HG02588 (cell line): ENCODE data around the gene FAM161A.

Source experiments
- ATAC-seq: cut with Tn5 transposase; IDR thresholded peaks from one replicate; pipeline ENCODE4 v1.9.1; 2021; ENCODE audit warnings: mild to moderate bottlenecking, moderate library complexity; ENCODE audit not compliant: unreplicated experiment

FAM161A gene

DNA sequence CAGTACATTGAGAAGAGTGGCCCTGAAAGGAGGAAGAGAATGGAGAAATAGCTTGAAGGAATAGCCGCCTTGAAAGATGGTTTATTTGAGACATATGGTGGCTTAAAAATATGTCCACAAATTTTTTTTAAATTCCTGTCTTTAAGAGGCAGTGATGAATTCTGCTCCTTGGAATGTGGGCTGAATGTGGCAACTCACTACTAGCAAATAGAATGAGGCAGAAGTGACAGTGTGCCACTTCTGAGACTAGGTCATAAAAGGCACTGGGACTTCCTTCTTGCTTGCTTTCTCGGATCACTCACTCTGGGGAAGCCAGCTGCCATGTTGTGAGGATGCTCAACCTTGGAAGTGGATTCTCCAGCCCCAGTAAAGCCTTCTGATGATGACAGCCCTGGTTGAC, 67.0 kb downstream of the FAM161A start:
- no peak for ATAC-seq

GRCh38 chr2:61785583-61785982, 68.3 kb downstream of the FAM161A start:
- no peak for ATAC-seq

DNA sequence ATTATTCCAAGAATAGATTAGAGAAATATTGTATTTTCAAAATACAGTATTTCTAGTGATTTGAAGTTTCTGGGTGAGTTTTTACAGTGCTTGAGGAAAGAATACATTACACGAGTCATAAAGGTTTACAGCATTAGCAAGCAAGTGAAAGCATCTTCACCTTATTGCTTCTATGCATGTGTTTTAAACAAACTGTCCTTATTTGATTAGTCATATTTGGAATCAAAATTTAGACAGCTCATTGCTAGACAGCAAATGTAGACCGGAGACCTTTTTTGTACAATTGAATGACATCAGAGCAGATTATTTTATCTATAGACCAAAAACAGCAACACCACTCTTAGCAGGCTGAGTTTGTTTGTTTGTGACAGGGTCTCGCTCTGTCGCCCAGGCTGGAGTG, 69.2 kb downstream of the FAM161A start:
- no peak for ATAC-seq

- no peak for ATAC-seq
Measured at GRCh38 chr2:61775956-61776570, 77.8 kb downstream of the FAM161A start.
